Activated T-helper 17 cell treated with anti-CD3 and anti-CD28 coated beads, Interleukin-2, amount 50 U/mL, for 72 hours (primary cell): ENCODE measurements around the gene OSBPL8. TPM values are rescaled to one million over a fixed set of nuclear protein-coding genes. Genes with fewer than 3 reads are reported as not detected.

ENCODE experiments used
- ATAC-seq: fragments of 150-1000 bp; cut with Tn5 transposase; replicated peaks from 2 replicates; pipeline ENCODE4 v1.10.0; 2021; ENCODE audit warnings: mild to moderate bottlenecking, moderate library complexity
- H3K27ac Mint-ChIP-seq: one replicate; pipeline ENCODE4 v1.8.0; 2022; ENCODE audit warnings: mixed read lengths
- H3K27me3 Mint-ChIP-seq: one replicate; pipeline ENCODE4 v1.8.0; 2022; ENCODE audit warnings: mixed read lengths
- H3K36me3 Mint-ChIP-seq: one replicate; pipeline ENCODE4 v1.8.0; 2022; ENCODE audit warnings: low read depth, mild to moderate bottlenecking, mixed read lengths
- H3K4me1 Mint-ChIP-seq: one replicate; pipeline ENCODE4 v1.8.0; 2022; ENCODE audit warnings: mixed read lengths
- H3K4me3 Mint-ChIP-seq: one replicate; pipeline ENCODE4 v1.8.0; 2022; ENCODE audit warnings: mild to moderate bottlenecking, mixed read lengths
- H3K9me3 Mint-ChIP-seq: one replicate; pipeline ENCODE4 v1.8.0; 2022; ENCODE audit warnings: mixed read lengths
- total RNA-seq, 2 donors: library from RNA; stranded (reverse); gene quantifications; one replicate each; pipeline ENCODE4 v1.2.3, GENCODE V29; 2022

The OSBPL8 gene
- total RNA-seq: 10 to 100 TPM; 40.5 to 68.2 TPM

- peak; percentile 80 for ATAC-seq
- Mint-ChIP-seq H3K4me1 (peaks cover 20% of the 10 kb centered on the region), H3K27ac (peak within 1 kb of the TSS; percentile 91), H3K4me3 (peak within 1 kb of the TSS; percentile 87), H3K9me3 (no peaks in the 10 kb centered on the region), H3K36me3 (peaks cover 25% of the 10 kb centered on the region), H3K27me3 (no peaks in the 10 kb centered on the region)
Measured at GRCh38 chr12:76559400-76560085, at the start of gene OSBPL8. Gene OSBPL8, minus strand, starts transcription at chr12:76559771. Its CDS starts 72,220 bp downstream, at chr12:76487551.

GRCh38 chr12:76608070-76608469, 48.5 kb upstream of the OSBPL8 start:
- H3K27me3 Mint-ChIP-seq: peaks cover 4% of the 10 kb centered on the region
- H3K27ac Mint-ChIP-seq: no peak overlapping the region
- no peaks in the 10 kb centered on the region for H3K4me1 Mint-ChIP-seq
- ATAC-seq: no peak
- H3K36me3 Mint-ChIP-seq: no peaks in the 10 kb centered on the region
- H3K9me3 Mint-ChIP-seq: no peaks in the 10 kb centered on the region
- no peak overlapping the region for H3K4me3 Mint-ChIP-seq

- Mint-ChIP-seq H3K27me3 (peaks cover 4% of the 10 kb centered on the region), H3K4me1 (no peaks in the 10 kb centered on the region), H3K9me3 (no peaks in the 10 kb centered on the region), H3K36me3 (no peaks in the 10 kb centered on the region), H3K27ac (no peak overlapping the region), H3K4me3 (no peak overlapping the region)
- ATAC-seq: no peak
Measured at GRCh38 chr12:76595056-76595455, 35.5 kb upstream of the OSBPL8 start.

DNA sequence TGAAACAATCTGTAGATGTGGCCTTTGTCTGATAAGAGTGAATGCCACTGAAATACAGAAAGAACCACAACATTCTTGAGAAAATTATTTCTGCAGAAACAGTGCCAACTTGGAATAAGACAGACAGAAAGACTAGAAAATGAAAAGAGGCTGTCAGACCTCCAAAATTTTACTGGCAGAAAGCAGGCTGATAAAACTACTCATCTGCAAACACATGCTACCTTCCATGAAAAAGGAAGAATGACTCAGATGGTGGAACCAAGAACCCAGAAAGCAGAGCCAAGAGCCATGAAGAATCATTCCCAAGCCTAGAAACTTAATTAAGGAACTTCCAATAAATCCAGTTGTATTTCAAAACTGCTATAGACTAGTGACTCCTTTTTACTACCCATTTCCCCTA, 31.9 kb upstream of the OSBPL8 start:
- no peak for ATAC-seq
- no peak overlapping the region for H3K4me3 Mint-ChIP-seq
- H3K36me3 Mint-ChIP-seq: no peaks in the 10 kb centered on the region
- no peaks in the 10 kb centered on the region for H3K4me1 Mint-ChIP-seq
- H3K27me3 Mint-ChIP-seq: peaks cover 4% of the 10 kb centered on the region
- no peaks in the 10 kb centered on the region for H3K9me3 Mint-ChIP-seq
- H3K27ac Mint-ChIP-seq: no peak overlapping the region

DNA sequence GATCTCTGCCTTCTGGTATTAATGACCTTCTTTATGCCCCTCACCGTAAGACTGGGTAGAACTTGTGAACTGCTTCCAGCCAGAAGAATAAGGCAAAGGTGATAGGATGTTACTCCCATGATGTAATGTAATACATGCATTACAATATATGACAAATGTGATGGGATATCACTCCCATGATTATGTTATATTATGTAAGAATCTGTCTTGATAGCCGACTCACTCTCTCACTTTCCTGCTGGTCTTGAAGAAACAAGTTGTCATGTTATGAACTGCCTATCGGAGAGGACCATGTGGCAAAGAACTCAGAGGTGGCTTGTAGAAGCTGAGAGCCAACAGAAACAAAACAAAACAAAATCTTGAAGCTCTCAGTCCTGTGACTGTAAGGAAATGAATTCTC, 30.6 kb upstream of the OSBPL8 start:
- H3K36me3 Mint-ChIP-seq: no peaks in the 10 kb centered on the region
- H3K4me1 Mint-ChIP-seq: no peaks in the 10 kb centered on the region
- H3K27me3 Mint-ChIP-seq: peaks cover 4% of the 10 kb centered on the region
- H3K9me3 Mint-ChIP-seq: no peaks in the 10 kb centered on the region
- no peak for ATAC-seq
- no peak overlapping the region for H3K27ac Mint-ChIP-seq
- H3K4me3 Mint-ChIP-seq: no peak overlapping the region

- Mint-ChIP-seq H3K27ac (no peak overlapping the region), H3K36me3 (no peaks in the 10 kb centered on the region)
Measured at GRCh38 chr12:76588881-76589565, 29.5 kb upstream of the OSBPL8 start.

GRCh38 chr12:76587428-76588178, 28.0 kb upstream of the OSBPL8 start:
- no peak overlapping the region for H3K27ac Mint-ChIP-seq
- H3K4me3 Mint-ChIP-seq: no peak overlapping the region
- no peaks in the 10 kb centered on the region for H3K9me3 Mint-ChIP-seq
- H3K36me3 Mint-ChIP-seq: no peaks in the 10 kb centered on the region
- H3K4me1 Mint-ChIP-seq: no peaks in the 10 kb centered on the region
- ATAC-seq: no peak
- H3K27me3 Mint-ChIP-seq: peaks cover 4% of the 10 kb centered on the region

More at GRCh38 chr12:76588881-76589565, 29.5 kb upstream of the OSBPL8 start:
- peak; percentile 78 for ATAC-seq
- peaks cover 4% of the 10 kb centered on the region for H3K27me3 Mint-ChIP-seq
- H3K4me3 Mint-ChIP-seq: no peak overlapping the region
- no peaks in the 10 kb centered on the region for H3K9me3 Mint-ChIP-seq
- no peaks in the 10 kb centered on the region for H3K4me1 Mint-ChIP-seq

- Mint-ChIP-seq H3K27me3 (peaks cover 4% of the 10 kb centered on the region), H3K9me3 (no peaks in the 10 kb centered on the region), H3K36me3 (no peaks in the 10 kb centered on the region), H3K27ac (no peak overlapping the region), H3K4me1 (no peaks in the 10 kb centered on the region), H3K4me3 (no peak overlapping the region)
- ATAC-seq: peak; percentile 61
Measured at GRCh38 chr12:76586764-76587395, 27.3 kb upstream of the OSBPL8 start.

- no peak overlapping the region for H3K27ac Mint-ChIP-seq
Measured at GRCh38 chr12:76583301-76583700, 23.7 kb upstream of the OSBPL8 start.

DNA sequence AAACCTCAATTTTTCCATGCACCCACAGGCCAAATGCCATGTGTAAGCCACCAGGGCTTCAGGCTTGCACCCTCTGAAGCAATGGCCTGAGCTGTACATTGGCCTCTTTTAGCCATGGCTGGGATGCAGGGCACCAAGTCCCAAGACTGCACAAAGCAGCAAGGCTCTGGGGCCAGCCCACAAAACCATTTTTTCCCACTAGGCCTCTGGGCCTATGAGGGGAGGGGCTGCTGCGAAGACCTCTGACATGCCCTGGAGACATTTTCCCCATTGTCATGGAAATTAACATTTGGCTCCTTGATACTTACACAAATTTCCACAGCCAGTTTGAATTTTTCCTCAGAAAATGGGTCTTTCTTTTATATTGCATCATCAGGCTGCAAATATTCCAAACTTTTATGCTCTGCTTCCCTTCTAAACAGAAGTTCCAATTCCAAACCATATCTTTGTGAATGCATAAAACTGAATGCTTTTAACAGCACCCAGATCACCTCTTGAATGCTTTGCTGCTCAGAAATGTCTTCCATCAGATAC, 14.3 kb upstream of the OSBPL8 start:
- no peak for ATAC-seq
- no peak overlapping the region for H3K4me3 Mint-ChIP-seq

More at GRCh38 chr12:76583301-76583700, 23.7 kb upstream of the OSBPL8 start:
- no peak overlapping the region for H3K4me3 Mint-ChIP-seq
- no peaks in the 10 kb centered on the region for H3K9me3 Mint-ChIP-seq
- no peaks in the 10 kb centered on the region for H3K27me3 Mint-ChIP-seq
- no peaks in the 10 kb centered on the region for H3K4me1 Mint-ChIP-seq
- H3K36me3 Mint-ChIP-seq: no peaks in the 10 kb centered on the region
- no peak for ATAC-seq

GRCh38 chr12:76571256-76571655, 11.7 kb upstream of the OSBPL8 start:
- peaks cover 10% of the 10 kb centered on the region for H3K4me1 Mint-ChIP-seq
- no peak overlapping the region for H3K4me3 Mint-ChIP-seq

More for the DNA sequence above, 14.3 kb upstream of the OSBPL8 start:
- Mint-ChIP-seq H3K36me3 (no peaks in the 10 kb centered on the region), H3K27me3 (no peaks in the 10 kb centered on the region), H3K27ac (no peak overlapping the region), H3K9me3 (peaks cover 4% of the 10 kb centered on the region), H3K4me1 (peaks cover 10% of the 10 kb centered on the region)

GRCh38 chr12:76569685-76570604, 10.4 kb upstream of the OSBPL8 start:
- ATAC-seq: no peak
- Mint-ChIP-seq H3K4me3 (peak overlapping the region; percentile 16), H3K9me3 (peaks cover 4% of the 10 kb centered on the region), H3K4me1 (peaks cover 10% of the 10 kb centered on the region), H3K27ac (peak overlapping the region; percentile 39), H3K36me3 (no peaks in the 10 kb centered on the region), H3K27me3 (no peaks in the 10 kb centered on the region)

More at GRCh38 chr12:76571256-76571655, 11.7 kb upstream of the OSBPL8 start:
- Mint-ChIP-seq H3K36me3 (no peaks in the 10 kb centered on the region), H3K9me3 (peaks cover 4% of the 10 kb centered on the region), H3K27ac (no peak overlapping the region), H3K27me3 (no peaks in the 10 kb centered on the region)
- ATAC-seq: no peak

DNA sequence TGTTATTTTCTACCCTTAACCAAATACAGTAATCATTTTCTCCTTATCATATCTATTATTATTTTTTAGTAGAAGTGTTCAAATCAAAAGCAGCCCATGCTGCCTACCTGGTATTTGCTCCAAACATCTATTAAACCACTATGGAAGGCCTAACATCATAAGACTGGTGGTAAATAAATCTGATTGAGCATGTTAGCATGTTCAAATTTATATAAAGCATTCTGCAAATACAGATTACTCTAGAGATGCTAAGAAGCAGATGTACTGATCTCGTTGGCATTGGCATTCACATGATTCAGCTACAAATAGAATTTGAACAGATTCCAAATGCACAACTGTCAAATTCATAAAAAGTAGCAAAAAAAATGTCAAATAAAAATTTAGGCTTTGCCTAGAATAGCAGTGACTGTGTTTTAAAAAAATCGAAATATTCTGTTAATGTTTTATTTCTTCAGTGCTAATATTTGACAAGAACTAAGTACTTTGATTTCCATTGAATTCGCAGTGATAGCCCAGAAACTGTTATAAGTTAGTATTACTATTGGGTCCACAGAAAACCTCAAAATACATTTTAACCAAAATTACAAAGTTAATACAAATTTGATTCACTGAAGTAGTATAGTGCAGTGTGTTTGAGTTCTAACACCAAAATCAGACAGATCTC, 9.4 kb upstream of the OSBPL8 start:
- no peaks in the 10 kb centered on the region for H3K27me3 Mint-ChIP-seq
- H3K9me3 Mint-ChIP-seq: no peaks in the 10 kb centered on the region
- no peak for ATAC-seq
- H3K27ac Mint-ChIP-seq: no peak overlapping the region
- no peak overlapping the region for H3K4me3 Mint-ChIP-seq
- peaks cover 6% of the 10 kb centered on the region for H3K4me1 Mint-ChIP-seq
- no peaks in the 10 kb centered on the region for H3K36me3 Mint-ChIP-seq
